Measurements from ENCODE around the gene ZDHHC21.

The ZDHHC21 gene, protein sequence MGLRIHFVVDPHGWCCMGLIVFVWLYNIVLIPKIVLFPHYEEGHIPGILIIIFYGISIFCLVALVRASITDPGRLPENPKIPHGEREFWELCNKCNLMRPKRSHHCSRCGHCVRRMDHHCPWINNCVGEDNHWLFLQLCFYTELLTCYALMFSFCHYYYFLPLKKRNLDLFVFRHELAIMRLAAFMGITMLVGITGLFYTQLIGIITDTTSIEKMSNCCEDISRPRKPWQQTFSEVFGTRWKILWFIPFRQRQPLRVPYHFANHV

GRCh38 chr9:14693251-14693861, at the start of gene ZDHHC21:
Gene ZDHHC21, minus strand, starts transcription at chr9:14693432. Its CDS starts 19,092 bp downstream, at chr9:14674340.
- DNase-seq (ENCODE audit: low read depth in 2 of 2) = peak; percentile 18 to 49

- no peak for DNase-seq (ENCODE audit: low read depth in 2 of 2)
Observed at GRCh38 chr9:14741369-14741768, 48.1 kb upstream of the ZDHHC21 start.

DNA sequence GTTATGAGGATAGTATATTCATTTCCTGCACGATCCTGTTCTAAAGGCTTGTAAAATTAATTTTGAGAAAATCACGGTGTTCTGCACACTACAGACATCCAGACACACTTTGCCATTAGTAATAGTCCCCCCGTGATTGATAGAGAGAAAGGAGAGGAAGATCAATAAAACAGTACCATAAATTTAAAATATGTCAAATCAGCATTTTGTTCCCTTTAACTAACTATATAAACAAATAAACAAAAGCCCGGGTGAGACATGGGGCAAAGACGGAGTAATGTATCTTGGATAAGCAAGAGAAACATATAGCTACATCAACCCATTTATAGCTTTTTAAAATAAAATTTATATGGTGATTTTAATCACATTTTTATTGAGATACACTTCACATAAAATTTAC, 39.9 kb upstream of the ZDHHC21 start:
- no peak for DNase-seq (ENCODE audit: low read depth in 2 of 2)

GRCh38 chr9:14731294-14731981, 38.2 kb upstream of the ZDHHC21 start:
- no peak for DNase-seq (ENCODE audit: low read depth in 2 of 2)

DNA sequence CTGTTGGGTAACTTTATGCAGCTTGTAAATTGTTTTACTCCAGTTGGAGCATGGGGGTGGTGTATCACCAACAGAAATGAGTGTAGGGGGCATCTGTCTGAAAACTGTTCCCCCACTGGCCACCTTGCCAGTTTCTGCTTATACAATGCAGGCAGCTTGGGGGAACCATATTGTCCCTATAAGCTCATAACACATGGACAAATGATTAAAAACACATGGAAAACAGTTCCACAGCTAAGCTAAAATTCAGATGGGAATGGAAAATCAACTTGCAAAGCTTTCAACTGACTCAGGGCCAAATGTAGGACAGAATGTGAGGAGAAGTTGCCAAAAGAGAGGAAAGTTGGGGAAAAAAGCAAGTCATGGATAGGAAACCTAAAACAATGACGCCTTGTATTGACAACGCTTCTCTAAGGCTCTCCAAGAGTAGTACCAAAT, 37.2 kb upstream of the ZDHHC21 start:
- no peak for DNase-seq (ENCODE audit: low read depth in 2 of 2)

GRCh38 chr9:14723301-14723700, 30.1 kb upstream of the ZDHHC21 start:
- DNase-seq (ENCODE audit: low read depth in 2 of 2) = no peak

- no peak for DNase-seq (ENCODE audit: low read depth in 2 of 2)
Observed at GRCh38 chr9:14722391-14723035, 29.3 kb upstream of the ZDHHC21 start, which contains the start of gene CER1. Gene CER1, minus strand, starts transcription at chr9:14722733. Its CDS starts 61 bp downstream, at chr9:14722672.

DNA sequence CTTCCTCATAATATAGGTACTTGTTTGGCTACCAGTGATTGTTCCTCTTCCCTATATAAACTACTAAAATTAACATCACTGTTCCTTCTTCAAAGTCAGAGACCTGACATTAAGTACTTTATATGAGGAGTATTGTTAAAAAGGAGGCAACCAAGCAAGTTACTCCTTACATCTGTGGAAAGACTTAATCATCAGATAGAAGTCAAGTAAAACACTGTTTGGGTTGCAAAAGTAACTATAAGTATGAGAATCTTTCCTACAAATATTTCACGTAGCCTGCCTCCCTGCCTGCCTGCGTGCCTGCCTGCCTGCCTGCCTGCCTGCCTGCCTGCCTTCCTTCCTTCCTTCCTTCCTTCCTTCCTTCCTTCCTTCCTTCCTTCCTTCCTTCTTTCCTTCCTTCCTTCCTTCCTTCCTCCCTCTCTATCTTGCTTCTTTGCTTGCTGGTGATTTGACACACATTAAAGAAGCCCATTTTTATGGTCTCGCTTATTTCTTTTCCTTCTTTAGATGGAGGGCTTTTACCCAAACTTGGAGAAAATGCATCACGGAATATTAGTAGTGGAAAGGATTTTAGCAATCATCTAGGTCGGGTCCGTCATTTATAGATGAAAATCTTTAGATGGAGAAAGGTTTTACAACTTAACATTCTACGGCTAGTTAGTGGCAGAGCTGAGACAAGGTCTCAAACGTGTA, 26.1 kb upstream of the ZDHHC21 start:
- DNase-seq (ENCODE audit: low read depth in 2 of 2) = no peak

DNA sequence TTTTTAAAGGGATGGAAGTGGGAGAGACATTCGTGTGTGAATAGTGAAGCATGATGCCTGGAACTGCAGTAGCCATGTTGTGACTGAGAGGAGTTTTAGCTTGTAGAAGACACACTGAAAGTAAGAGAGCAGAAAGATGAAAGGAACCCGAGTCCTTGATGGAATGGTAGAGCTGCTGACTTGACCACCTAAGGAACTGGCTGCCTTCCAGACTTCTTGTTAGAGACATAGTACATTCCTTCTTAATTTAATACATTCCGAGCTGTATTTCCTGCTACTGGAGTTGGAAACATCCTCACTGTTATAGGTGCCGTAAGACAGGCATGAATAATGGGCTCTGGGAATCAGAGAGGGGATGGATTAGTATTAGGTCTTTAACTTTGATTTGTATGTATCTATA, 21.9 kb upstream of the ZDHHC21 start:
- no peak for DNase-seq (ENCODE audit: low read depth in 2 of 2)

DNA sequence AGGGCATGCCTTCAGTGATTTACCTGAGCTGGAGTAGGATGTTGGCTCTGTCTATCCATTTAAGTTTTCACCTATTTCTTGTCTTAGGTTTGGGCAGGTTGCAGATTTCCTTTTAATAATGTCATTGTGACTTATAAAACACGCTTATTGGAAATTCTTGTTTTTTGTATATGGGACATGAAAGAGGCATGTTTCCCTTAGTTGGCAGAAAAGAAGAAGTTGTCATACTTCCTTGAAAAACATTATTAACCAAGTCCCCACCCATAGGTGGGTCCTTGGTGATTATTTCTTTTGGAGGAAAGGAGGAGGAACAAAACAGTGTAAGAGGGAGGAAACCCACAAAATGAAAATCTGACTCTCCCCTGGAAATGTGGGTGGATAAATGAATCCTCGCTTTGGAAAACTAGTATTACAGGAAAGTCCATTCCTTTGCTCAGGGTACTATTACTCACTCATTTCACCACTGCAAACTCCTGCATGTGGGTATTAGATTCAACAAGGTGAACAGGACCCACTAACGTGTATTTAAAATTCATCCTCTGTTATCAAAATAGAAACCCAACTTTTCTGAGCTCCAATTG, 20.0 kb upstream of the ZDHHC21 start:
- DNase-seq (ENCODE audit: low read depth in 2 of 2) = no peak

- no peak for DNase-seq (ENCODE audit: low read depth in 2 of 2)
Observed at GRCh38 chr9:14710804-14711203, 17.6 kb upstream of the ZDHHC21 start.

- DNase-seq (ENCODE audit: low read depth in 2 of 2) = no peak
Observed at GRCh38 chr9:14706530-14707140, 13.4 kb upstream of the ZDHHC21 start.

DNA sequence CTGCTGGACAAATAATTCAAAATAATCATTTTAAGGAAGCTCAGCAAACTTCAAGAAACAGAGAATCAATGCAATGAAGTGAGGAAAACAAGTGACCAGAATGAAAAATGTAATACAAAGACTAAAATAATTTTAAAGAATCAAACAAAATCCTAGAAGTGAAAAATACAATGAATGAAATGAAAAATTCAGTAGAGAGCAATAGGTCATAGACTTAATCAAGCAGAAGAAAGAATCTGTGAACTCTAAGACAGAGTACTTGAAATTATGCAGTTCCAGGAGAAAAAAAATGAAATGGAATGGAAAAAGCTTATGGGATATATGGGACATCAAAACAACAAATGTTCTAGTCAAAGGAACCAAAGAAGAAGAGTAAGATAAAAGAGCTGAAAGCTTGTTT, 11.8 kb upstream of the ZDHHC21 start:
- DNase-seq (ENCODE audit: low read depth in 2 of 2) = no peak

DNA sequence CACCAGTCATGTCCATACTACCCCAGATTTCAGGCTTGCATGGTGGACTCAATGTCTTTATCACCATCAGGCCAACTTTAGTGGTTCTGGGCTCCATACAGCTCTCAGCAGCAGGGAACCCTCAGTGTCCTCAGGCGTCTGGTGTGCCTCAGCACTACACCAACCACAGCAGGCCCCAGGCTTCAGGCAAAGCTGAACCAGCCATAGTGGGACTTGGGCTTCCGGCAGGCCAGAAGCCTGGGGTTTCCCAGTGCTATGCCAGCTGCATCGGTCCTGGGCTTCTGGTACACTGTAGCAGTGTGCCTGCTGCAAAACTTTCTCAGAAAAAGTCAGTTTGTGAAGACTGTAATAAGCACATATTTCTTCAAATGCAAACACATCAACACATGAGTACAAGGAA, 11.0 kb upstream of the ZDHHC21 start:
- no peak for DNase-seq (ENCODE audit: low read depth in 2 of 2)

- DNase-seq (ENCODE audit: low read depth in 2 of 2) = no peak
Observed at GRCh38 chr9:14702200-14702720, 9.0 kb upstream of the ZDHHC21 start.

GRCh38 chr9:14692470-14693250, 572 bp downstream of the ZDHHC21 start:
- DNase-seq (ENCODE audit: low read depth in 2 of 2) = no peak

- DNase-seq (ENCODE audit: low read depth in 2 of 2) = no peak
Observed at GRCh38 chr9:14690948-14691730, 2.1 kb downstream of the ZDHHC21 start.

GRCh38 chr9:14687042-14687719, 6.1 kb downstream of the ZDHHC21 start:
- DNase-seq (ENCODE audit: low read depth in 2 of 2) = no peak

DNA sequence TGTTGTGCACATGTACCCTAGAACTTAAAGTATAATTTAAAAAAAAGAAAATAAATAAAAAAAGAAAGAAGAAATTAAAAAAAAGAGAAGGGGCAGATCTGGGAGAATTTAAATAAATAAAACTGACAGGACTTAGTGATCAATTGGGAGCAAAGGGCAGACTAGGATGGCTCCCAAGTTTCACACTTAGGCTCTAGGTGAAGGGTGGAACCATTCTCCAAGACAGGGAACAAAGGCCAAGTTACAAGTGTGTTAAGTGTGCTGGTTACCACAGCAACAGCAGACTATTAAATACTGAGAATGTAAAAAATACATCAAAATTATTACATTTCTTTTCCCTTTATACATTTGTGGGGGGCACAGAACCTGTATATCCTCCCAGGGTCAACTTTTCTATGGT, 7.1 kb downstream of the ZDHHC21 start:
- DNase-seq (ENCODE audit: low read depth in 2 of 2) = no peak
